Measurements from ENCODE around the gene PRDM16.

Gene PRDM16

DNA sequence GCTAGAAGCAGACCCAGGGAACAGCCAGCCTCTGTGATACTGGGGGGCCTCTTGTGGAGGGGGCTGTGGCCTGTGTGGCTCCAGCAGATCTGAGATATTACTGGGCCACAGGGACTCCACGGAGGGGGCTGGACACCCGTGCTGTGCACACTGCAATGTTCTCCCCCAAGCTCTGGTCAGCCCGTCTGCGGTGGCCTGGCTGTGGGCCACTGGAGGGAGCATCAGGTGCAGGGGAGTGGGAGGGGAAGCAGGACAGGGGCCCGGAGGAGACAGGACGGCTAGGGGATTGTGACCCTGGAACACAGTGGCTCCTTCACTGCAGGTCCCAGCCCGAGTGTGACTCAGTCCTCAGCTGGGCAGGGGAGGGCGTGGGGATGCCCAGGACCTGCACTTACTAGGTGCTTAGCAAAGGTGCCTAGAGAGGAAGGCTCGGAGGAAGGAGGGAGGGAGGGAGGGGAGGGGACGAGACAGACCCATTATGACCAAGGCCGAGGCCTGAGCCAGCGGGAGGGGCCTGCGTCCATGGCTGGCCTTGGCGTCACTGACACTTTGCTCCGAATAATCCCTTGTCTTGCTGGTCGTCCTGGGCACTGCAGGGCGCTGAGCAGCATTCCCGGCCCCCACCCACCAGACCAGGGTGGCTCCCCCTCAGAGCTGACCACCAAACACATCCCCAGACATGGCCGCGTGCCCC lies 44.2 kb downstream of the PRDM16 start:
- no peak for TF ChIP-seq EZH2phosphoT487 (IDR thresholded peaks at IDR 0.05; ENCODE audit: borderline replicate concordance)
- TF ChIP-seq, protein P1, sequence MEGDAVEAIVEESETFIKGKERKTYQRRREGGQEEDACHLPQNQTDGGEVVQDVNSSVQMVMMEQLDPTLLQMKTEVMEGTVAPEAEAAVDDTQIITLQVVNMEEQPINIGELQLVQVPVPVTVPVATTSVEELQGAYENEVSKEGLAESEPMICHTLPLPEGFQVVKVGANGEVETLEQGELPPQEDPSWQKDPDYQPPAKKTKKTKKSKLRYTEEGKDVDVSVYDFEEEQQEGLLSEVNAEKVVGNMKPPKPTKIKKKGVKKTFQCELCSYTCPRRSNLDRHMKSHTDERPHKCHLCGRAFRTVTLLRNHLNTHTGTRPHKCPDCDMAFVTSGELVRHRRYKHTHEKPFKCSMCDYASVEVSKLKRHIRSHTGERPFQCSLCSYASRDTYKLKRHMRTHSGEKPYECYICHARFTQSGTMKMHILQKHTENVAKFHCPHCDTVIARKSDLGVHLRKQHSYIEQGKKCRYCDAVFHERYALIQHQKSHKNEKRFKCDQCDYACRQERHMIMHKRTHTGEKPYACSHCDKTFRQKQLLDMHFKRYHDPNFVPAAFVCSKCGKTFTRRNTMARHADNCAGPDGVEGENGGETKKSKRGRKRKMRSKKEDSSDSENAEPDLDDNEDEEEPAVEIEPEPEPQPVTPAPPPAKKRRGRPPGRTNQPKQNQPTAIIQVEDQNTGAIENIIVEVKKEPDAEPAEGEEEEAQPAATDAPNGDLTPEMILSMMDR (conservative IDR thresholded peaks at IDR 0.05; ENCODE audit: low read length): no peak
- H3K27me3 ChIP-seq (ENCODE audit: insufficient read depth, low read length, poor library complexity, severe bottlenecking): no peaks in the 10 kb centered on the region
- no peaks in the 10 kb centered on the region for H3K4me1 ChIP-seq (ENCODE audit: insufficient read depth, low read length, poor library complexity, severe bottlenecking)

DNA sequence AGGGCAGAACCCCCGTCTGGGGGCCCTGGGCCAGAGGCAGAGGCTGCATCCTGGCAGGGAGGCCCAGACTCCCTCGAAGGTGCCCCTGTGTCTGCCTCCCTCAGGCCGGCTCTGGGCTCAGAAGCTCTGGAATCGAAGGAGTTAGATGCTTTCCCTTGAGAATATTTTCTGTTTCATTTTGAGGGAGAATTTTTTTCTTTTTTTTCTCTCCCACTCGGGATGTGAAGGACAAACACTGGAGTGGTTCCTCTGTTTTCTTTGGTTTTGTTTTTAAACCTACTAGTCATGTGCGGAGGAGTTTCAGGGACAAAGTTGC lies 44.7 kb downstream of the PRDM16 start:
- no peak for TF ChIP-seq EZH2phosphoT487 (IDR thresholded peaks at IDR 0.05; ENCODE audit: borderline replicate concordance)
- TF ChIP-seq, protein P1 (conservative IDR thresholded peaks at IDR 0.05; ENCODE audit: low read length): no peak
- Histone ChIP-seq H3K9me2 (replicated peaks; ENCODE audit: low read depth, low read length) (no peaks in the 10 kb centered on the region), H3K79me2 (ENCODE audit: insufficient read depth, low read length) (peaks cover 32% of the 10 kb centered on the region; the same call in 1 of the 2 replicates), H3K9me3 (ENCODE audit: insufficient read depth, low read depth, low read length) (no peaks in the 10 kb centered on the region), H2AFZ (ENCODE audit: low read length) (no peak overlapping the region), H3K4me2 (ENCODE audit: low read depth, low read length, poor library complexity, severe bottlenecking) (no peak overlapping the region), H3K27me3 (ENCODE audit: insufficient read depth, low read length, poor library complexity, severe bottlenecking) (no peaks in the 10 kb centered on the region), H4K20me1 (ENCODE audit: insufficient read depth, low read length, poor library complexity, severe bottlenecking) (no peaks in the 10 kb centered on the region), H3K9ac (ENCODE audit: low read depth, low read length, poor library complexity, severe bottlenecking) (no peak overlapping the region), H3K4me1 (ENCODE audit: insufficient read depth, low read length, poor library complexity, severe bottlenecking) (no peaks in the 10 kb centered on the region), H3F3A (ENCODE audit: low read depth) (no peaks in the 10 kb centered on the region), H3K4me3 (ENCODE audit: low read length, poor library complexity, severe bottlenecking) (no peak overlapping the region), H3K36me3 (ENCODE audit: insufficient read depth, low read length) (no peaks in the 10 kb centered on the region)

More for the DNA sequence above, 44.2 kb downstream of the PRDM16 start:
- H3K79me2 ChIP-seq (ENCODE audit: insufficient read depth, low read length): peaks cover 33% of the 10 kb centered on the region; the same call in 1 of the 2 replicates
- H3K9me3 ChIP-seq (ENCODE audit: insufficient read depth, low read depth, low read length): no peaks in the 10 kb centered on the region
- H3K36me3 ChIP-seq (ENCODE audit: insufficient read depth, low read length): no peaks in the 10 kb centered on the region
- H3K9ac ChIP-seq (ENCODE audit: low read depth, low read length, poor library complexity, severe bottlenecking): no peak overlapping the region
- no peak overlapping the region for H3K4me2 ChIP-seq (ENCODE audit: low read depth, low read length, poor library complexity, severe bottlenecking)
- no peaks in the 10 kb centered on the region for H4K20me1 ChIP-seq (ENCODE audit: insufficient read depth, low read length, poor library complexity, severe bottlenecking)
- no peak overlapping the region for H3K4me3 ChIP-seq (ENCODE audit: low read length, poor library complexity, severe bottlenecking)
- no peaks in the 10 kb centered on the region for H3K9me2 ChIP-seq (replicated peaks; ENCODE audit: low read depth, low read length)
- H2AFZ ChIP-seq (ENCODE audit: low read length): no peak overlapping the region
- H3F3A ChIP-seq (ENCODE audit: low read depth): no peaks in the 10 kb centered on the region

GRCh38 chr1:3114131-3114744 lies 45.2 kb downstream of the PRDM16 start:
- TF ChIP-seq, protein P1 (conservative IDR thresholded peaks at IDR 0.05; ENCODE audit: low read length): no peak
- no peak for TF ChIP-seq EZH2phosphoT487 (IDR thresholded peaks at IDR 0.05; ENCODE audit: borderline replicate concordance)
- Histone ChIP-seq H3K4me2 (ENCODE audit: low read depth, low read length, poor library complexity, severe bottlenecking) (no peak overlapping the region), H3K9ac (ENCODE audit: low read depth, low read length, poor library complexity, severe bottlenecking) (no peak overlapping the region), H3K9me2 (replicated peaks; ENCODE audit: low read depth, low read length) (no peaks in the 10 kb centered on the region), H3K9me3 (ENCODE audit: insufficient read depth, low read depth, low read length) (no peaks in the 10 kb centered on the region), H3F3A (ENCODE audit: low read depth) (no peaks in the 10 kb centered on the region), H3K4me3 (ENCODE audit: low read length, poor library complexity, severe bottlenecking) (no peak overlapping the region), H3K36me3 (ENCODE audit: insufficient read depth, low read length) (no peaks in the 10 kb centered on the region), H4K20me1 (ENCODE audit: insufficient read depth, low read length, poor library complexity, severe bottlenecking) (peaks cover 2% of the 10 kb centered on the region), H3K4me1 (ENCODE audit: insufficient read depth, low read length, poor library complexity, severe bottlenecking) (no peaks in the 10 kb centered on the region), H3K79me2 (ENCODE audit: insufficient read depth, low read length) (peaks cover 36% of the 10 kb centered on the region; the same call in 1 of the 2 replicates), H2AFZ (ENCODE audit: low read length) (no peak overlapping the region), H3K27me3 (ENCODE audit: insufficient read depth, low read length, poor library complexity, severe bottlenecking) (no peaks in the 10 kb centered on the region)
